ENCODE results near the gene RAB12. TPM values are rescaled to one million over a fixed set of nuclear protein-coding genes. Genes with fewer than 3 reads are reported as not detected.
"Not testable (repeated sequence)": the region's sequence is repeated elsewhere in the genome, so short reads cannot be mapped to it uniquely, and the experiment has no call there.

RAB12 gene
- 61.5 and 63.3 TPM in 2 replicates for total RNA-seq

GRCh38 chr18:8608795-8609658, at the start of gene RAB12:
TSS of gene RAB12 (plus strand) at chr18:8609437. CDS start at chr18:8609440, 3 bp downstream.
- DNase-seq (ENCODE audit: extremely low read depth, low read depth, low spot score) = no peak

- no peak for DNase-seq (ENCODE audit: extremely low read depth, low read depth, low spot score)
Measured at GRCh38 chr18:8559612-8560186, 49.5 kb upstream of the RAB12 start.

- DNase-seq (ENCODE audit: extremely low read depth, low read depth, low spot score) = no peak
Measured at GRCh38 chr18:8561123-8561910, 47.9 kb upstream of the RAB12 start.

DNA sequence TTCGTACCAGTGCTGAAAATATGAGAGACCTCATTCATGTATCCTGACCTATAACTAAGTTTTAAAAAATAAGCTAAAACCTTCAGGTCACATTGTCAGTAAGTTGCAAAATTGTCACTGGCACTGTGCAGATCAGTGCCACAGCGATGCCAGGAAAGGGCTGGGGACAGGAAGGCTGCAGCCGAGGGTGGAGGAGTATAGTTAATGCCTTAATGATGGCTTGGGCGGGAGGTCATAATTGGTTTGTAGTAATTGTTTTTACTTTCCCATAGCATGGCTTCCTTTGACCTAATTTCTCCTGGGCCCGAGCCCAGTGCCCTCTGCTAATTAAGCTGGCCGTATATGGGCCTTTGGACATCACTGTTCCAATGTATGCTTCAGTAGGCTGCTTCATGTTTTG, 47.2 kb upstream of the RAB12 start:
- no peak for DNase-seq (ENCODE audit: extremely low read depth, low read depth, low spot score)

DNA sequence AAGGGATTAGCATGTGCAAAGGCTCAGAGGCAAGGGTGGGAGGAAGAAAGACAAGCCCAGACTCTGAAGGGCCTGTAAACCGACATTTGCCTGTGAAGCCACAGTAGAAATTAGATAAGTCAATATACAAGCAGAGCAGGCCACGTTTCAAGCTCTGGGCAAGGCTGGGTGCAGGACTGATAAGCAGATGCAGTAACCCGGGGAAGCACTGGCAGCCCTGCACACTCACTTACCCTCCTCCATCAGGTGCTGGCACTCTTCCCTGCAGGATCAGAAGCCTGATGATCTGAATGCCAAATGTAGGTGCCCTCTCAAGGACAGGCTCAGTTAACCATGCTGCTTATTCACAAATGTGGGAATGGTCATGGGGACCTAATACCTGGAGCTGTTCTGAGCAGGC, 46.3 kb upstream of the RAB12 start:
- no peak for DNase-seq (ENCODE audit: extremely low read depth, low read depth, low spot score)

GRCh38 chr18:8571399-8571798, 37.8 kb upstream of the RAB12 start:
- DNase-seq (ENCODE audit: extremely low read depth, low read depth, low spot score) = no peak

- DNase-seq (ENCODE audit: extremely low read depth, low read depth, low spot score) = not testable (repeated sequence)
Measured at GRCh38 chr18:8573766-8574165, 35.5 kb upstream of the RAB12 start.

- DNase-seq (ENCODE audit: extremely low read depth, low read depth, low spot score) = no peak
Measured at GRCh38 chr18:8584798-8585197, 24.4 kb upstream of the RAB12 start.

GRCh38 chr18:8586941-8587340, 22.3 kb upstream of the RAB12 start:
- DNase-seq (ENCODE audit: extremely low read depth, low read depth, low spot score) = no peak

DNA sequence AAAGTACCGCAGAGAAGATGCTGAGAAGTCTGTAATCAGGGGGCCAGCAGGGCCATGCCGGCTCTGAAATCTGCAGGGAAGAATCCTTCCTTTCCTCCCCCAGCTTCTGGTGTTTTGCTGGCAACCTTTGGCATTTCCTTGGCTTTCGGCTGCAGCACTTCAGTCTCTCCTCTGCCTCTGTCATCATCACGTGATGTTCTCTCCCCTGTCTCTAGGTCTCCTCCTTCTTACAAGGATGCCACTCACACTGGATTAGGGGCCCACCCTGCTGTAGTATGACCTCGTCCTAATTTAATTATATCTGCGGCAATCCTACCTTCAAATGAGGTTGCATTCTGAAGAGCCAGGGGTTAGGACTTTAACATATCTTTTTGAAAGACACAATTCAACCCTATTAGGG, 13.8 kb upstream of the RAB12 start:
- DNase-seq (ENCODE audit: extremely low read depth, low read depth, low spot score) = no peak

DNA sequence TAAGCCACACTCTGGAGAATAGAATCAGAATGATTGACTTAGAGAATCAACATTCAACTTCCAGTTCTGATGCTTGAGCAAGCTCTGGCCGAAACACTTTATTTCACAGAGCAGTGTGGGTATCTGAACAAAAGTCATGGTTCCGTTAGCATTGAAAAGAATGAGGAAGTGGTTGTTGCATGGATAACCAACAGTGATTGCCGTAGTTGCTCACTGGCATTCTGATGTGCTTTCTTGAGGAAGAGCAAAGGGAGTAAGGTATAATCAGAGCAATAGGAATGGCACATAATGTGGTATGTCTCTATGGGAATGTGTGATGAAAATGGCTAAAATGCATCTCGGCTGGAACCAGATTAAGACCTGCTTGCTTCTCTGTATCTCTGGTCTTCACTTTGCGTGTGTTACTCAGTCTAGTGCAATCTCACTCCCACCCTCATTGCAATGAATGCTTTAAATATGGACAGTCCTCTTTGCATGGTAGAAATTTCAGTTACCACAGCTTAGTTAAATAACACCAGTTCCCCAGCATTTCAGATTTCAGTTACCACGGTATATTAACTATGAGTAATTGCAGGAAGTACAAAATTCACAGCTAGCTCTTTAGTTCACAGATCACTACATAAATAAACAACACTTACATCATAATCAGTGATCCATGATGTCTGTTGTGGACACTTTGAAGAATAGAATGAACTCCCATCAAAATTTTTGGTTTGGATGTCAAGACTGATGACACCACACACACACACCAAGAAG, 7.8 kb upstream of the RAB12 start:
- no peak for DNase-seq (ENCODE audit: extremely low read depth, low read depth, low spot score)

- DNase-seq (ENCODE audit: extremely low read depth, low read depth, low spot score) = no peak
Measured at GRCh38 chr18:8602040-8602439, 7.2 kb upstream of the RAB12 start.

- no peak for DNase-seq (ENCODE audit: extremely low read depth, low read depth, low spot score)
Measured at GRCh38 chr18:8602557-8602956, 6.7 kb upstream of the RAB12 start.

DNA sequence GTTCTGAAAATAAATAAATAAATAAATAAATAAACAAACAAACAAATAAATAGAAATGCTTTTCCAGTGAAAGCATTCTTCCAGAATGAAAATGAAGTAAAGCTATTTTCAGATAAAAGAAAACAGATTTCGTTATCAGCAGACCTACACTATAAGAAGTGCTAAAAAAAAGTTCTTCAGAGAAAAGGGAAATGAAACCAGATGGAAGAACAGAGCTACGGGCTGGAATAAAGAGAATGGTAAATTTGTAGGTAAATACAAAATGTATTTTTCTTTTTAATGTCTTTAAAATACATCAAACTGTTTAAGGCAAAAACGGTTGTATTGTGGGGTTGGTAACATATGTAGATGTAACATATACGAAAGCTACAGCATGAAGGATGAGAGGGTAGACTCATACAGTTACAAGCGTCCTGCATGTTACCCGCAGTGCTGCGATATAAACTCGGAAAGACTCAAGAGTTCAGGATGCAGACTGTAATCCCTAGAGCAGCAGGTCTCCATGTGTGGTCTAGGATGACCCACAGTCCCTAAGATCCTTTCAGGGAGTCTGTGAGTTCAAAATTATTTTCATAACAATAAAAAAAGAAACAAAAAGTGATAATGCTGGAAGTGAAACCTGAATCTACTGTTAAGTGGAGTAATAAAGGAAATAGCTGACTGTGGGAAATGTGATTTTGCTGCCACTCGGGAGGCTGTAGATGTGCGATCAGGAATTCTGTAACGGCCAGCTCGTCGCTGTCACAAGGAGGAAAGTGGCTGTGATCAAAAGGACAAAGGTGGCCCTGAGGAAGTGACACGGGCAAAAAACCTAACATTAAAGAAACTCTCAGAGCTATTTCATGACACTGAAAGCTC, 5.3 kb upstream of the RAB12 start:
- no peak for DNase-seq (ENCODE audit: extremely low read depth, low read depth, low spot score)

DNA sequence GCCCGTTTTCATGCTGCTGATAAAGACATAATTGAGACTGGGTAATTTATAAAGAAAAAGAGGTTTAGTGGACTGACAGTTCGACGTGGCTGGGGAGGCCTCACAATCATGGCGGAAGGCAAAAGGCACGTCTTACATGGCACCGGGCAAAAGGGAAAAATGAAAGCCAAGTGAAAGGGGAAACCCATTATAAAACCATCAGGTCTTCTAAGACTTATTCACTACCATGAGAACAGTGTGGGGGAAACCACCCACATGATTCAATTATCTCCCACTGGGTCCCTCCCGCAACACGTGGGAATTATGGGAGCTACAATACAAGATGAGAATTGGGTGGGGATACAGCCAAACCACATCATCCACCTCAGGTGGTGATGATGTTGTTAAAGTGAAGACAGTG, 3.3 kb upstream of the RAB12 start:
- no peak for DNase-seq (ENCODE audit: extremely low read depth, low read depth, low spot score)

DNA sequence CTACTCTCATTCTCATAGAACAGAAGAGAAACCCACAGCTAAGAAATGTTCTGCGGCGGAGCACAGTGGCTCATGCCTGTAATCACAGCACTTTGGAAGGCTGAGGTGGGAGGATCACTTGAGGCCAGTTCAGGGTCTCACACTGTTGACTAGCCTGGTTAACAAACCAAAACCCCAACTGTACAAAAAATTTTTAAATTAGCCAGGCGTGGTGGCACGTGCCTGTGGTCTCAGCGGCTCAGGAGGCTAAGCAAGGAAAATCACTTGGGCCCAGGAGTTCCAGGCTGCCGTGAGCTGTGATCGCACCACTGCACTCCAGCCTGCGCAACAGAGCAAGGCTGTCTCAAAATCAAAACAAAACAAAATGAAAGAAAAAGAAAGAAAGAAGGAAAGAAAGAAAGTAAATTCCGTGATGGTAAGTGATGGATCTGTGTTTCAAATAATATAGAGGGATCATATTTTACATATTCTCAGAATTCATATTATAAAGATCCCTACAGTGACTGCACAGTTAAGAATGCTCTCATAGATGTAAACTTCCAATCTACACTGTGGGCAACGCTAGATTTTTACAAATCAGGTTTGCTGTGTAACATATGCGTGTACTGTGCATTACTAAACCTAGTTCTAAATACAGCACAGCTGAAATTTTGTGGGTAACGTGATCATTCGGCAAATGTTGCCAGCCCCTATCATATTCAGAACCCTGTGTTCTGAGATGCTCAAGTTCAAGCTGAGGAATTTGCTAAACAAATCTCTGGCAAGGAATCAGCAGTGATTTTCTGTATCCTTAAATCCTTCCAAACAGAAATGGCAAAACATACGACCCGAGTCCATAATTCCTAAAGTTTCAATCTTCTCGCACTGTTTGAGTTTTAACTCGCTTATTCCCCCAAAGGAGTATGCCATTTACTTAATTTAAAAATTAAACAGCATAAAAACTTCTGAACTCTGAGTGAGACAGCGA, 1.2 kb upstream of the RAB12 start:
- no peak for DNase-seq (ENCODE audit: extremely low read depth, low read depth, low spot score)

DNA sequence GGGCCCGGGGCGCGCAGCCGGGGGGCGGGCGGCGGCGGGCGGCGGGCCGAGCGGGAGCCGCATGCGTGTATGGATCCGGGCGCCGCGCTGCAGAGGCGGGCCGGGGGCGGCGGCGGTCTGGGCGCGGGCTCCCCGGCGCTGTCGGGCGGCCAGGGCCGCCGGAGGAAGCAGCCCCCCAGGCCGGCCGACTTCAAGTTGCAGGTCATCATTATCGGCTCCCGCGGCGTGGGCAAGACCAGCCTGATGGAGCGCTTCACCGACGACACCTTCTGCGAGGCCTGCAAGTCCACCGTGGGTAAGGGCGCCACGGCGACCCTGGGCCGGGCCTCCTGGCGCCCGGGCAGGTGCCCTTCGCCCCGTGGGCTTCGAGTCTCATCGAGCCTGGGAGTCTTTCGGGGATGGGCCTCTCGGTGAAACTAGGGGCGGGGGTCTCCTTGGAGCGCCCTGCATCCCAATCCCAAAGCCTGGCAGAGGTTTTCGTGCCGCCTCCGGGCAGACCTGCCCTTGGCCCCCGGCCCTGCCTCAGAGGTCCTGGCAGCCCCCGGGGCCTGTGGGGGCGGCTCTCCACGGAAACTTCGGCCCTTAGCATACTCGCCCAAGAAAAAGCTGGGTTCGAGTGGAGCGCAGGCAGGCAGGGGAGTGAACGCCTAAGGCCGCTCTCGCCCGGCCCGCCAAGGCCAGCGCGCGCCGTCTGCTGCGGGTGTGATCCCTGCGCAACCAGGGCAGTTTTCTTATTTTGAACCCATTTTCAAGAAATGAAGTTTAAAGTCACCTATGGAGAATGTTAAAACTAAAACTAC, 622 bp downstream of the RAB12 start:
- DNase-seq (ENCODE audit: extremely low read depth, low read depth, low spot score) = no peak

DNA sequence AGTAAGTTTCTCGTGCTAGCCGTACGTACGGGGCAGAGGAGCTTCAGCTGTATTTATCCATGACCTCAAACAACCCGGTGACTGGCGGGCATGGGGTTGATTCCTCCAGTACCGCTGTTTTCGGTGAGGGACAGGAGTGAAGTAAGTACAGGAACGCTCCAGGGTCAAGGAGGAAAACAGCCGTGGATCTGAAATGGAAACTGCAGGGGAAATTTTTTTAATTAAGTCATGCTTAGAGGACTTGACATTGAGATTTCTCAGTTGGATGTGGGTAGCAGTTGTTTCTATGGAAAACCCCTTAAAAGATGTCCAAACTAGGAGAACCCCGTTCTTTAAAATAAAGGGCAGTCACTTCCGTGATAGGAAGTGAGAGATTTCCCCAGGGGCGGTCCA, 1.2 kb downstream of the RAB12 start:
- no peak for DNase-seq (ENCODE audit: extremely low read depth, low read depth, low spot score)
